GM18520 (cell line): Measurements from ENCODE around the gene SERTAD2.

Source experiments
- ATAC-seq: cut with Tn5 transposase; IDR thresholded peaks from one replicate; pipeline ENCODE4 v1.9.1; 2021; ENCODE audit not compliant: unreplicated experiment

SERTAD2 gene

DNA sequence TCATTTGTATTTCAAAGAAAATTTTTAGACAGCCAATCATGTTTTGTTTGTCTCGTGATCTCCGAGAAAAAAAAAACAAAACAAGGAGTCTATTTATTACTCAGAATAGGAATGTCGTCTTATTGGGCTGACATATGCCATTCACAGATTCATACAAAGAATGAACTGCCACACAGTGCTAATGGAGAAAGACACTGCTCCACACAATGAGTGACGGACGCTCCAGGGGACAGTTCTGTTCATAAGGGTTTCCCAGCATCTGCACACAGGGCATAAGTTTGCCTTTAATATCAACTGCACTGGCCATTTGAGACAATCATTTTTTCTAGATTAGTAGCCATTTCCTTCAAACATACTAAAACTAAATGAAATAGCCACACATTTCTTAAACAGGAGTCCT lies 3.4 kb downstream of the SERTAD2 start:
- no peak for ATAC-seq

DNA sequence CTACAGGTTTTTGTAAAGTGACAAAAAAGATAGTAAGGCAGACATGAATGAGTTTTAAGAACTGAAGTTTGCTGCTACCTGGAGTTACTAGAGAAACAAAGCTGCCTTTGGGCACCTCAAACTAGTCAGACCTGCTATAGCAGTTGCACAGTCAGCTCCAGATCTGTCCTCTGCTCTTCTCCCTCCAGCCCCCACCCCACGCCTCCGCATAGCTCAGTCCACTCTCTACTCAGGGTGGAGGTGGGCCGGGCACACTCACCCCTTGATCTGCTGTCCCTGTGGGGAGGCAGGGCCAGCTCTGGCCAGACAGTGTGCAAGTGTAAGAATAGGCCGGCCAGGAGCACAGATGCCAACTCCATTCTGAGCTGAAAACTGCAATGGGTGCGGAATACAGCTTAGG lies 4.1 kb downstream of the SERTAD2 start:
- no peak for ATAC-seq

DNA sequence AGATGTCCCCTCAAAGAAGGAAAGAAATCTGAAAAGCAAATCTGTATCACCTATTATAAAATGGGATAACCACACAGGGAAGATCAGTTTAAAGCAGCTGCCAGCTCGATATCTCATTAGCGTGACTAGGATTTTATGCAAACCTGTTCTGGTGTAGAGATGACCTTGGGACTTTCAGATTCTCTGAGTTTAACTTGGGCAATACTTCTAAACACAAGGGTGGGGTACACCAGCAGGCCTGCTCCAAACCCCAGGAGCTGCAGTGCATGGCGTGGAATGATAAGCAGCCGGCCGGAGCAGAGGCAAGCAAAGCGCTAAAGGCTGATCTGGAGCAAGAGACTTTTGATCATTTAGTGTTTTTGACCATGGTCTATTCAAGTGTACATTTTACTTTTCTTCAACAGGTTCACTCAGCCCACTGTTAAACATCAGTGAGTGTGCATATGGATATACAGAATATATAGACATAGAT lies 4.7 kb downstream of the SERTAD2 start:
- no peak for ATAC-seq

DNA sequence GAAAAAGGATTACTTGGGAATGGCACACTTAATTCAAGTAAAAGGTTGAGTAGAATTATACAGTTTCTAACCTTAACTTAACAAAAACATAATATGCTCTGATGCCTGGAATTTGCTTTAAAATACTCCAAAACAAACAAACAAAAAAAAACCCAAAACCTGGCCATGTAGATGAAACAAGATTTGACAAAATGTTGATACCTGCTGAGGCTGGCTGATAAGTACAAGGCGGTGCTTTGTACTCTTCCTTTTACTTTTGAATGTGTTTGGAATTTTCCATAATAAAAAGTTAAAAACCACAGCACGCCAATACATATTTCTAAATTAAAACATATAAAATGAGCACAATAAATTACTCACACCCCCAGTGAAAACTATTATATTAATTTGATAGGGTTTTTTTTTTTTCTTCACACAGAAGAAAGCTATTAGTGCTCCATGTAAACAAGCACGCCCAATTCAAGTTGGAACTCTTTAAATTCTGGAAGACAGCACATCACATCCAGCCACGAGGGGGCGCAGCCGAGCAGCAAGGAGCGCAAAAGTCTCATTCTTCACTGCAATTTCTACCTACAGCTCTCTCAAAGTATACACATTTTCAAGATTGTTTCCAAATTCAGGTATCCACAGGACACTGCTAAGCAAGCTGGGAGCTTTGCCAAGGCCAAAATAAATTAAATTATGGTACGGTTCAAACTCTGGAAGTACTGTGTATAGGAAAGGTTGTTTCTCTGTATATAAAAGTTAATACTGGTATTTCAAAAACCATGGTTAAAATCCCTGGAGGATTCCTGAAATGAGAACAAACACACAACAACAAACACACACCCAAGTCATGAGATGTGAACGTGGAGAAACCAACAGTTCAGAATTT lies 7.5 kb downstream of the SERTAD2 start:
- ATAC-seq: no peak

DNA sequence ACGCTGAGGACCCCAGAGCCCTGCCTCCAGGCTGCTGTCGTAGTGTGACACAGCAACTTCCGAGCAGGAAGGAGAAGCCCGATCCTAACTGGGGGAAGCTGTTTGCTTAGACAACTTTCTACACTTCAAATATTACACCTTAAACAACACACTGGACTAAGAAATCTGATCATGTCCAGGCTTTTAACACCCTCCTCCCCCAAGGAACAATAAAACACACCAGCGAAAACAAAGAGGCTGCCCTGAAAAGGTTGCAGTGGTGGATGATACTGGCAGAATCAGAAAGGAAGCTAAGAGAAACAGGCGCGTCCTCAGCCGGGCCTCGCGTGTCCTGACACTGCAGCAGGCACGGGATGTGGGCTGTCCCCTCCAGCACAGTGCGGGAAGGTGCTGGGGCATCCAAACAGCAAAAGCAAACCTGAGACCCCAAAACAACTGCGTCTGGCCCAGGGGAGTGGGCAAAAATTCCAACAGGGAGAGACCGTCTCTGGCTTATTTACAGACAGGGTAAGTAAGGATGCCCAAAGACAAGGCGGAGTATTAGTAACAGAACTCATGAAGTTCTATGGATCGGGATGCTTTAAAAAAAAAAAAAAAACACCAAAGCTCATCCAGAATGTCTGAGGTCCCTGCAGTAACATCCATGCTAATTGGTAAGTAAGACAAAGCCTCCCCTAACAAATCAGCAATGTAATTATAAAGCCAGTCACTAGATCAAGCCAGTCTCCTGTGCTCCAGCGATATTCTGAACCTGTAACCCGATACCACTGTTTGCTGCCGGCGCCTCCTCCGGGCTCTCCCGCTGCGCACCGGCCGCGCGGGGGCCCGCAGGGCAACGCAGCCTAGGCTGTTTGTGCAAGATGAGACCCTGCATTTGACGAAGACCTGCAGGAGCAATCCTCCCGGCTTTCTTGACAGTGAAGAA lies 9.0 kb downstream of the SERTAD2 start:
- ATAC-seq: peak; percentile 24

DNA sequence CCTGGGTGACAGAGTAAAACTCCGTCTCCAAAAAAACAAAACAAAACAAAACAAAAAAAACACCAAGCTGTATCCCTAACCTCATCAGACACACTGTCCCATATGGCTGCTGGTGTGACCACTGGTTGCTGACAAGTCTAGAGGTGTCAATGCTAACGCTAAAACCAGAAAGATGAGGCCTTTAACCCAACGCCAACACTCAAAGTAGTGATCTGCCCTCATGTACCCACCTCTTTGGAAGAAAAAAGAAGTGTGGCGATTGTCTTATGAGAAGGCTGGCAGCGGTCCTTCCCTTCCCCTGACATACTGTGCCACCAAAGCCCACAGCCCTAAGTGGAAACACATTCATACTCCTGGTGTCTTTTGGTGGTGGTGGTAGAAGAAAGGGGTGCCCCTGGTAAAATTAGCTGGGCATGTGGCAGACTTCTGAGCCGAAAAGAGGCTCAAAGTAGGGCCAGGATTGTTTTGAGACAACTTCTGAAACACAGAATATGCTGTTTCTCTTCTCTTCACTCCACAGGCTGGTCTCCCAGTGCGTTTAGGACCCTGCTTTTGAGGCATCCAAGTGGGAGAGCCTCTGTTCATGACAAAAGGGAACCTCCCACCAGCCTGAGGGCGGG lies 9.8 kb downstream of the SERTAD2 start:
- ATAC-seq: no peak

DNA sequence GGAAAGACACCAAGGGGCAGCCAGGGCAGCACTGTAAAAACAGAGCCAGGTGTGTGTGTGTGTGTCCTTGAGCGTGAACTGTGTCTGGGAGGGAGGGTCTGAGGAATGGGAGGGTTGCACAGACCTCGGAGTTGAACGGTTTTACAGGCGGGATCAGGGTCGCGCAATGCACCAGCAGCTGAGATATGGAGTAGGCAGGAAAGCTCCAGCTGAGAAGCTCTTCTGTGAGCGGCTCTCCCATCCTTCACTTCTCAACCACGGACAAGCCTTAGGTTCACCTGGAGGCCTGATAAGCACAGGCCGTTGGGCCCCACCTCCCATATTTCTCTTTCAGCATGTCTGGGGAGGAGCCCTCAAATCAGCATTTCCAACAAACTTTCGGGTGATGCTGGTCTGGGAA lies 12.1 kb downstream of the SERTAD2 start:
- no peak for ATAC-seq

DNA sequence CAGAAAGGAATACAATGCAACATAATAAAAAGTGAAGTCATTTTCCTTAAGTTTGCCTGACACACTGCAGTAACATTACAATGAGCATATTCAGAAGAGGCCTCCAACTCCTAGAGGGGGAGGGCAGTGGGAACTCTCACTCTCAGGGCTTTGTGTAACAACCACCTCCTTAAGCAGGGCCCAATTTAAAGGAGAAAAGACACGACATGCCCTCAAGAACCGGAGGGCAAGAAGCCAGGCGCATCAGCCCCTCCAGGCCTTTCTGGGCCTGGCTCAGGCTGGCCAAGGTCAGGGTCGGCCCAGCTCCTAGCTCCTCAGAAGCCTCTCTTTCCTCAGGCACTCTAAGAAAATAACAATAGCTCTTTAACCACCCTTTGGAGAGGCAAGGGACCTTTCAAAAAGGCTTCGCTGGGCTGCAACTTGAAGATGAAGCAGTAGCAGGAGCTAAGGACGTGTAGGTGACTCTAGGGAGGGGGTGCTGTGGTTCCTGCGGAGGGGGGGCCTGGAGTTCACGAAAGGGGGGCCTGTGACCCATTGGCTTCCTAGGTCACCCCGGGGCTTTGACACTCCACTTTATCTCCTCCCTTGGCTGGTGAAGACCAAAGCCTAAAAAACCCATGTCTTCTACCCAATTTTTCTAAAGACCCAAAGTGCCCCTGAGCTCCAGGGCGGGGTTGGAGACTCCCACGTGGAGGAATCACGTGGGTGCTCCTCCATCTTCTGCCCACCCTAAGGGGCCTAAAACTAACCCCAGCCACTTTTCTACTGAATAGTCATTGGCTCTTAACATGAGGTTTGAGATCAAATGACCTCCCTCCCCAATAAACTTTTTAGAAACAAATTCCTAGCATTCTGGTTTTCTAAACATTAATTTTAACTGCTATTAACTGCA lies 13.3 kb downstream of the SERTAD2 start:
- ATAC-seq: no peak

DNA sequence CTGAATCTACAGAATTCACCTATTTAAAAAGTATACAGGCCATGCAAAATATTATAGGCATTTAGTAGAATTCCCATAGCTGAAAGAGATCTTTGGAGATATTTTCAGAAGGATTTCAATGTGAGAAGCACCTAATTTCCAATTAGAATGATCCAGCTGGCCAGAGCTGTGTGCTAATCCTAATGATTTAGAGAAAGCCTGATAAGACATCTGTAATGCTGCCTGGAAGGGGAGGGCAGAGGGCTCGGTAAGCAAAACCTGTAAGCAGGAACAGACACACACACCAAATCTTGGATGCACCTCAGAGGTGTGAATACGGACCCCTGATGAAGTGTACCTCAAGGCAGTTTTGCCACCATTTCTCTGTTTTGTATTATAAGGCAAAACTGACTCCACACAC lies 14.0 kb downstream of the SERTAD2 start:
- no peak for ATAC-seq

DNA sequence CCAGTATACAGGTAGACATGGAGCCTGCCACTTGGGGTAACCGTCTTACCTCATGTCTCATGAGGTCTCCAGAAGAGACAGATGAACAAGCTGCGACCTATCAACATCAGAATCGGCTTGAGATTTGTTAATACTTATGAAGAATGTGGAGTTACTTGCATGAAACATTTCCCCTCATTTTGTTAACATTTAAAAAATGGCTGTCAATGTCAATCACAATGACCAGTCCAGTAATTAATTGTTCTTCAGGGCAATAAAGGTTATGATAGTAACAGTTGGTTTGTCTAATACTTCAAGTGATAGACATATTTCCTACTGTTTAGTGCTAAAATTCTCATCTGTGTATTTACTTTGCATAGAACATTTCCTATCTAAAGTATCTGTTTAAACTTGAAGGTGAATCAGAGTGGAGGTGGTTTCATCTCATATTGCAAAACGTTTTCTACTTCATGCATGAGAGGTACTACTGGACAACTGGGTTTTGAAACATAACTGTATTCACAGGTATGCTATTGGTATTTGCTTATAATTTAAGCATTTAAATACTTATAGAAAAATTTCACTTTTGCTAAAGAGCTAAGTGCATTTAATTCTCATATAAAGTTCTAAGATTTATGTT lies 15.1 kb downstream of the SERTAD2 start:
- ATAC-seq: no peak

DNA sequence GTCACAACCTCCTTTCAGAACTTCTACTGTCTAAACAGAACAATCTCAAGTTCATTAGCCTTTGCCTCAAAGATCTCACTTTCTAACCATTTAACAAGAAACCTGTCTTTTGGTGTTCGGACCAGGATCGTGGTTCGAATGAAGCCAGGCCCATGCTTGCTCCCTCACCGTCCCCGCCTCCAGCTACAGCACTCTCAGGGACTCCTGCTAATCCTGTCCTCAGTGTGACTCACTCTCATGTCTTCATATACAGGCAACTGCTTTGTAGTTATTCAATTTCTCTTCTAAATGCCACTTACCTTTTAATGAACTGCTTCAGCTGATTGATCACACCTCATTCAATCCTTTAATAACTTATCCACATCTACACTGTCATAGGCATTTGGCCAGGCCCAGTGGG lies 15.8 kb downstream of the SERTAD2 start:
- ATAC-seq: no peak

DNA sequence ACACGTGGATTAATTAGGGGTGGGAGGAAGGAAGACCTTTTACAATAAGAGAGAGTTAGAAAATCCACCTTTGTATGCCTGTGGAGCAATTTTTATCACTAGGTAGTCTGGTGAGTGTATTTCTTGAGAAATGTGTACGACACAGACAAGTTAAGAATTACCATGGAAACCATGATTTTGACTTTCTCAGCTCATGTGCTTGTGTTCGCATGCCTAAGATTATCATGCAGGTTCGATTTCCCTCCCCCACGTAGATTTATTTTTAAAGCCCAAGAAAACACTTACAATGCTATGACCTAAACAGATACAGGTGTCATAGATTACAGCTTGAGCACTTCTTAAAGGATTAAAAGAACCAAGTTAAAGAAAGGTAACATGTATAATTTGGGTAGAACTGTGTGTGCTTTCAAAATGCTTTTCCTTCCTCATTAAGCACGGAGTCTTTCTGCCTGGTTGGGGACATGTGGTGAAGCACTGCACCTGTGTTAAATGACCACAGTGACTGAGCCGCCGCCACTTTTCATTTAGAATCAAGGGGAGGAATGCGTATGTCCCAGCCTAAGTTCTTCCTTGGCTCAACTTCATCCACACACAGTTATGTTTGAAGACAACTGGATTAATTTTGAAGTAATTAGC lies 16.6 kb downstream of the SERTAD2 start:
- ATAC-seq: peak; percentile 33

DNA sequence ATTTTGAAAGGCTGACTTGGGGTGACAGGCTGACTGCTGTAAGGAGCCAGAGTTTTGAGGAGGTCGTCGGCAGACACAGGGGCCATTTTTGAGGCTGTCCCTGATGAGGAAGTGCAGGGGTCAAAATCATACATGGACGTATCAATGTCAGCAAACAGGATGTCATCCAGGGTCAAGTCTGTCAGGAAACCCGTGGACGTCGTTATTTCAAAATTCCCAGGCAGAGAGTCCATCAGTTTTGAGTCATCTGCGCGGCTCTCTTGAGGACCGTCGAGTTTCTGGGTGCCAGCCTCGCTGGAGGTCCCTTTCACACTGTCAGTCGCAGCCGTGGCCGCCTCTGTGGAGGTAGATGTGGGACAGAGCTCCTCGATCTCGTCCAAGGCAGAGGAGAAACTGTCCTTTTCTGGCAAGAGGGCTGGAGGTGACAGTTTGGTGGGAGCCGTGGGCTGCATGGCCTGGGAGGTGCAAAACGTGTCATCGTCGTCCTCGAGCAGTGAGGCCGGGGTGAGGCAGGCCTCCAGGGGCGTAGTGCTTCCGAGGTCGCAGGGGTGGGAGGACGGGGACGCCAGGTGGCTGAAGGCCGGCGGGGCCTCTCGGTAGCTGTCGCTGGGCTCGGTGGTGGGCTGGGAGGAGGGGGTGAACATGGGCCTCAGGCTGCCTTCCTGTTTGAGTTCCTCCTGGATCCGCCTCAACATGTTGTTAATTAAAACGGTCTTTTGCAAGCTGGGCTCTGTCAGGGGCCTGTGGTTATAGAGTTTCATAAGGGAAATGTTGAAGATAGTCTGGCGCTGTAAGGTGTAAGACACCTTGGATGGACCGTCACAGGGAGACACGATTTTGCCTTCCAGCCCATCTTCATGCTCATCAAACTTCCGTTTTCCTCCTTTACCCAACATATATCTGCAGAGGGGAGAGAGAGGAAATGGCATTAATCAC lies 17.5 kb downstream of the SERTAD2 start:
- peak; percentile 37 for ATAC-seq

DNA sequence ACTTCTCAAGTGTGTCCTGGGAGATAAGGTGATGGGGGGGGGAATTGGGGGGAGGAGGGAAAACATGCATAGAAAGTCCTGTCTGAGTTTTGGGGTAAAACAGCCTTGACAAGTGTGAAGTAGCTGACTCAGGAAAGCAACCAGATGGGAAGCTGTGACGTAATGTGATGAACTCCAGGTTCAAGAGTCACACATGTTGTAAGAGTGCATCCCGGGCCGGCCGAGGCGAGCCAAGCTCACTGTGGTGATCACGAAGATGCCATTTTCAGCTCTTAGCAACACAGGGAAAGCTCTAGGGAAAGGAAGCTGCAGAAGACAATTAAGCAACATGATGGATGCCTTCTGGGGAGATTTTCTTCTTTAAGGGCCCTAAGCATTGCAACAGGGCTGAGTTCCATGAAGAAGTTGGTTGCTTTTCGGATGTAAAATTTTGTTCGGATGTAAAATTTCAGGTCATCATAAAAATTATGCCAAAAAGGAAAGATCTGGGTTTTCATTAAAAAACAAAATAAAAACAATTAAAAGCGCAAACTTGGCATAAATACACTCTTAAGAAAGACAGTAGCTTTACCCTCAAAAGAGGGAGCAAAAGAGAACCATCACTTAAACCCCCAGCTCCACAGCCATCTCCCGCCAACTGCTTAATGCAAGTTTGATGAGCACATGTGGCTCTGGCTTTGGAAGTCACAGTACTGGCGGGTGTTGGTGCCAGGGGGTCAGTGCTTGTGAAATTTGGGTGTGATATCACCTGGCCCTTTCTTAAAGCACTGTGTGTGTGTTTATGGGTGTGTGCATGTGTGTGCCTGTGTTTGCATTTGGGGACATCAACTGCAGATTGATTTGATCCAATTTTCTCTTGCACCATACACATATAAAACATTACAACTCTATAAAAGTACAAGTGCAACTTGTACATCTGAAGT lies 19.1 kb downstream of the SERTAD2 start:
- no peak for ATAC-seq

DNA sequence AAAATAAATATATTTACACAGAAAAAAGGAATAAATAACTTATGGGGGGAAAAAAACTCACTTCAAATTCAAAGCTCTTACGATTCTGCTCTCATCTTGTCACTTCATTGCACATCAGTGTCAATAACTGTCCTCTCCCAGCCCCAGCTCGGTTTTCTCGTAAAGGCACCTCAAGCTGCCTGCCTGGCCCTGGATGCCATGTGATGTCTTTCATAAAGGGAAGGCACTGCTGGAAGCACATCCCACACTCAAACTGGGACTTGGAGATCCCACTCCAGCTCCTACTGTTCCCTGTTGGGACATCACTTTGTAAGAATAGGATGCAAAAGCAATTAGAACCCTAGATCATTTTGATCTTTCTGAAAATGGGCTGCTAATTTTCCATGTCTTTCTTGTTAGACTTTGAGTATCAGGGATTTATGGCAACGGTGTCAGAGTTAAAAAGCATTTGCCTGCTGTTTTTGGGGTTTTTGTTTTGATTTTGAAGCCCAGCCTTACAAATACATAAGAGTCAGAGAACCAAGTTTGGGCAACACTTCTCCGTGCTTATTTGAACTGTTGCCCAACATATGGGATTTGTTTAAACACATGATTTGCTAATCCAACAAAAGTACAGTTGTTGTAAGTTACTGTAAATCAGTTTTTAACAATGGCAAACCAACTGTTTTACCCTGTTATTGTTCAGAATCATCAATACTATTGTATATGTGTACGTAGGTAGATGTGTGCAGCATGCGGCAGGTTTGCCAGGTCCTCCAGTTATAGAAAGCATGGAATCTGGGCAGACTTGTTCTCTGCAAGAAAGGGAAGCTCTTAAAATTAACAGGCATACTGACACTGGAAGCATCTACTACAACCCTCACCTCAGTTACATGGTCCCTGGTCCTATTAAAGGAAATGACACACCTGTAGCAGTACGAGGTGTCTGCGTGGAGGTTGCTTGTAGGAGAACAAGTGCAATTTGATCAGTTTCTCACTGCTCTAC lies 20.6 kb downstream of the SERTAD2 start:
- ATAC-seq: no peak

DNA sequence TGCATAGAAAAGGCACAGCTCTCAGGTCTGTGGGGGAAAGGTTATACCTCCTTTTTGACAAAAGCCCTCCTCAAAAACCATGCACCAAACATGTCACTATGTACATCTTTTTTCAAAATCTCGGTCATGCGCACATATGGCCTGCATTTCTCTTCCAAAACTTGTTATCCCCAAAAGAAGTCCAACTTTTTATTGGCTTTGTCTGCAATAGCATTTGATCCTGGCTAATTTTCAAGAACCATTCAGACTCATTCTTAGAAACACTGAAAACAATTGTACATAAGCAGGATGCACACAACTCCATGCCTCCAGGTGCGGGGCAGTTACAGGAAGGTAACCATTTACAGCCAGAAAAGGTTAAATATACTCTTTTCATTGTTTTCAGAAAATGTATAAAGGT lies 21.9 kb downstream of the SERTAD2 start:
- ATAC-seq: no peak
